Tibial nerve (tissue), 4 donors: ENCODE measurements around the gene MLNR. TPM values are rescaled to one million over a fixed set of nuclear protein-coding genes. Genes with fewer than 3 reads are reported as not detected.

Experiments
- DNase-seq, 2 donors: peaks; one replicate each; pipeline ENCODE4 v3.0.0-alpha.2; 2019; ENCODE audit warnings: low spot score in 2 of 2
- H3K27ac ChIP-seq, 4 donors: fragments of 200-600 bp; sonication (generic) in 3 of 4; one replicate each; pipeline ENCODE4 v1.5.1; 2017 to 2019; ENCODE audit warnings: mild to moderate bottlenecking in 1 of 4
- H3K27me3 ChIP-seq, 2 donors: fragments of 200-600 bp; sonication (generic) in 1 of 2; one replicate each; pipeline versions ENCODE4 v1.5.1 to v1.6.0; 2017 to 2019
- H3K36me3 ChIP-seq, 3 donors: fragments of 200-600 bp; sonication (generic); one replicate each; pipeline ENCODE4 v1.5.1; 2018 to 2019
- H3K4me1 ChIP-seq, 4 donors: fragments of 200-600 bp; sonication (generic) in 3 of 4; one replicate each; pipeline ENCODE4 v1.5.1; 2017 to 2019
- H3K4me3 ChIP-seq, 4 donors: fragments of 200-600 bp; sonication (generic) in 3 of 4; one replicate each; pipeline ENCODE4 v1.5.1; 2017 to 2019; ENCODE audit warnings: mild to moderate bottlenecking in 1 of 4, moderate library complexity in 1 of 4
- H3K9me3 ChIP-seq, 4 donors: fragments of 200-600 bp; sonication (generic) in 3 of 4; one replicate each; pipeline ENCODE4 v1.5.1; 2017 to 2019
- EP300 ChIP-seq, 2 donors: sonication (generic); formaldehyde crosslinking; IDR thresholded peaks; one replicate each; pipeline ENCODE4 v1.6.1; 2017; ENCODE audit warnings: antibody characterized with exemption in 2 of 2, mild to moderate bottlenecking in 1 of 2
- POLR2A ChIP-seq, 2 donors: fragments of 450-650 bp; IDR thresholded peaks; one replicate each; pipeline ENCODE4 v1.6.1; 2017; ENCODE audit warnings: antibody characterized with exemption in 2 of 2, mild to moderate bottlenecking in 2 of 2, moderate library complexity in 2 of 2
- WGBS, 2 donors: methylation state at CpG; one replicate each; pipeline ENCODE4 v1.1.5; 2018; 5-methylcytosine and 5-hydroxymethylcytosine counted together
- total RNA-seq, 4 donors: library from RNA; depleted of rRNA; stranded (reverse); fragments of >200 nt; gene quantifications; one replicate each; pipeline ENCODE4 v1.1.0, GENCODE V29; 2016
- TF ChIP-seq, protein P1 (sequence below), 5 experiments: fragments of 200-600 bp in 3 of 5; fragments of 450-650 bp in 2 of 5; sonication (generic) in 3 of 5; IDR thresholded peaks; one replicate each; pipeline ENCODE4 v1.5.1; 2016 to 2019; ENCODE audit warnings: antibody characterized with exemption in 5 of 5, mild to moderate bottlenecking in 3 of 5, moderate library complexity in 2 of 5

The MLNR gene
- total RNA-seq, 4 donors from 2014 or later: 0.42 TPM; not detected in 3

GRCh38 chr13:49225223-49226042 is 5.3 kb downstream of the MLNR start:
- peak in 1 of 2 donors; percentile 38 for DNase-seq
- 63 to 65% methylated on average over 5 of the region's 5 CpGs for WGBS, 2 donors

DNA sequence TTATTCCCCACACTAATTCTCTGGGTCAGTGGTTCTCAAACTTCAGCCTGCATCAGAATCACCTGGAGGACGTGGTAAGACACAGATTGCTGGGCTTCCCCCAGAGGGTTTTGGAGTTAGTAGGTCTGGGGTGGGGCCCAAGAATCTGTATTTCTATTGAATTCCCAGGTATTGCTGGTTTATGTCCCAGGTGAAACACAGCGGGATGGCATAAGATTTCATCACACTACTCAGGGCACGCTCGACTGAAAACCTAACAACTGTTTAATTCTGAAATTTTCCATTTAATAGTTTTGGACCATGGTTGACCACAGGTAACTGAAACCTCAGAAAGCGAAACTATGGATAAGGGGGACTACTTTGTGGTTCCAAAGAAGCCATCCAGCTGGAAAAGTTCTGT is 6.5 kb downstream of the MLNR start:
- TF ChIP-seq EP300 (IDR thresholded peaks at IDR 0.05) (no peak), POLR2A (IDR thresholded peaks at IDR 0.05) (no peak)
- TF ChIP-seq, protein P1, sequence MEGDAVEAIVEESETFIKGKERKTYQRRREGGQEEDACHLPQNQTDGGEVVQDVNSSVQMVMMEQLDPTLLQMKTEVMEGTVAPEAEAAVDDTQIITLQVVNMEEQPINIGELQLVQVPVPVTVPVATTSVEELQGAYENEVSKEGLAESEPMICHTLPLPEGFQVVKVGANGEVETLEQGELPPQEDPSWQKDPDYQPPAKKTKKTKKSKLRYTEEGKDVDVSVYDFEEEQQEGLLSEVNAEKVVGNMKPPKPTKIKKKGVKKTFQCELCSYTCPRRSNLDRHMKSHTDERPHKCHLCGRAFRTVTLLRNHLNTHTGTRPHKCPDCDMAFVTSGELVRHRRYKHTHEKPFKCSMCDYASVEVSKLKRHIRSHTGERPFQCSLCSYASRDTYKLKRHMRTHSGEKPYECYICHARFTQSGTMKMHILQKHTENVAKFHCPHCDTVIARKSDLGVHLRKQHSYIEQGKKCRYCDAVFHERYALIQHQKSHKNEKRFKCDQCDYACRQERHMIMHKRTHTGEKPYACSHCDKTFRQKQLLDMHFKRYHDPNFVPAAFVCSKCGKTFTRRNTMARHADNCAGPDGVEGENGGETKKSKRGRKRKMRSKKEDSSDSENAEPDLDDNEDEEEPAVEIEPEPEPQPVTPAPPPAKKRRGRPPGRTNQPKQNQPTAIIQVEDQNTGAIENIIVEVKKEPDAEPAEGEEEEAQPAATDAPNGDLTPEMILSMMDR (IDR thresholded peaks at IDR 0.05): no peak
- no peaks in the 10 kb centered on the region for H3K9me3 ChIP-seq
- H3K27ac ChIP-seq: no peak overlapping the region
- H3K36me3 ChIP-seq: no peaks in the 10 kb centered on the region
- H3K4me3 ChIP-seq: no peak overlapping the region
- H3K27me3 ChIP-seq: peaks cover 0 to 14% of the 10 kb centered on the region in 2 donors
- WGBS, 2 donors: 93 to 95% methylated on average over 5 of the region's 5 CpGs
- DNase-seq: no peak
- H3K4me1 ChIP-seq: peaks cover 0 to 4% (median 0%) of the 10 kb centered on the region in 4 donors

More at GRCh38 chr13:49225223-49226042, 5.3 kb downstream of the MLNR start:
- H3K4me1 ChIP-seq: peaks cover 0 to 14% (median 8%) of the 10 kb centered on the region in 4 donors
- no peaks in the 10 kb centered on the region for H3K36me3 ChIP-seq
- peaks cover 0 to 26% of the 10 kb centered on the region in 2 donors for H3K27me3 ChIP-seq
- H3K27ac ChIP-seq: no peak overlapping the region
- H3K9me3 ChIP-seq: no peaks in the 10 kb centered on the region
- TF ChIP-seq, protein P1 (IDR thresholded peaks at IDR 0.05): no peak
- TF ChIP-seq POLR2A (IDR thresholded peaks at IDR 0.05) (no peak), EP300 (IDR thresholded peaks at IDR 0.05) (peak in 1 of 2 donors; percentile 45)
- H3K4me3 ChIP-seq: no peak overlapping the region

GRCh38 chr13:49234741-49235140 is 14.6 kb downstream of the MLNR start:
- no peak overlapping the region for H3K27ac ChIP-seq
- no peaks in the 10 kb centered on the region for H3K4me1 ChIP-seq
- 85 to 97% methylated on average over 3 of the region's 3 CpGs for WGBS, 2 donors
- H3K27me3 ChIP-seq: no peaks in the 10 kb centered on the region
- DNase-seq: no peak
- H3K9me3 ChIP-seq: no peaks in the 10 kb centered on the region
- H3K4me3 ChIP-seq: no peak overlapping the region
- no peaks in the 10 kb centered on the region for H3K36me3 ChIP-seq
- TF ChIP-seq, protein P1 (IDR thresholded peaks at IDR 0.05): no peak
- TF ChIP-seq POLR2A (IDR thresholded peaks at IDR 0.05) (no peak), EP300 (IDR thresholded peaks at IDR 0.05) (no peak)

DNA sequence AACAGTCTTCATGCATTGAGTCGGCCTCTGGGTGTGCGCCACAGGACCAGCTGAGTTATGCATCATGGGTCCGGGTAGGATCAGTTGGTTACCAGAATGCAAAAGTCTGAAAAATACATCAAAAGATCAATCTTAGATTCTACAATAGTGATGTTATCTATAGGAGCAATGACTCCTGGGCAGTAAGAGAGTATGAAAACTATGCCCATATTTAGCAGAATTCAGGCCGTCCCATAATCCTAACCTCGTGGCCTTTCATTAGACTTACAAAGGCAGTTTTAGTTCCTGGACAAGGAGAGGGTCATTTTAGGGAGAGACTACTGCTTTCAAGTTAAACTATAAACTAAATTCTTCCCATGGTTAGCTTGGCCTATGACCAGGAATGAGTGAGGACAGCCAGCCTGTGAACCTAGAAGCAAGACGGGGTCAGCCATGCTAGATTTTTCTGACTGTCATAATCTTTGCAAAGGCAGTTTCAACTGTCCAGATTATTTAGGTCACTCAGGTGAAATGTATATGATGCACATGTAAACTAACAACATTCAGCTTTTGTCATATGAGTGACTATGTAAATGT is 15.8 kb downstream of the MLNR start:
- H3K27ac ChIP-seq: no peak overlapping the region
- H3K36me3 ChIP-seq: no peaks in the 10 kb centered on the region
- no peak for DNase-seq
- H3K4me3 ChIP-seq: no peak overlapping the region
- 73% methylated on average over 6 of the region's 6 CpGs for WGBS, 2 donors
- no peak for TF ChIP-seq EP300 (IDR thresholded peaks at IDR 0.05)
- TF ChIP-seq POLR2A (IDR thresholded peaks at IDR 0.05): no peak
- TF ChIP-seq, protein P1 (IDR thresholded peaks at IDR 0.05): no peak
- H3K27me3 ChIP-seq: no peaks in the 10 kb centered on the region
- H3K9me3 ChIP-seq: no peaks in the 10 kb centered on the region
- no peaks in the 10 kb centered on the region for H3K4me1 ChIP-seq

- no peaks in the 10 kb centered on the region for H3K4me1 ChIP-seq
- no peak overlapping the region for H3K27ac ChIP-seq
- no peaks in the 10 kb centered on the region for H3K27me3 ChIP-seq
- H3K9me3 ChIP-seq: peaks cover 0 to 5% (median 0%) of the 10 kb centered on the region in 4 donors
- H3K36me3 ChIP-seq: peaks cover 0 to 4% (median 0%) of the 10 kb centered on the region in 3 donors
- DNase-seq: no peak
- WGBS, 2 donors: 93 to 96% methylated on average over 2 of the region's 2 CpGs
- H3K4me3 ChIP-seq: no peak overlapping the region
- TF ChIP-seq, protein P1 (IDR thresholded peaks at IDR 0.05): no peak
- no peak for TF ChIP-seq POLR2A (IDR thresholded peaks at IDR 0.05)
- TF ChIP-seq EP300 (IDR thresholded peaks at IDR 0.05): no peak
Measured at GRCh38 chr13:49238621-49239020, 18.5 kb downstream of the MLNR start.
